A673 (cell line): ENCODE data around the gene ZNF100.

ENCODE experiments used
- CTCF ChIP-seq: fragments of 300-800, 200-600 bp; sonication (generic); conservative IDR thresholded peaks from 2 replicates; pipeline ENCODE4 v1.5.1; 2017; ENCODE audit warnings: low read depth, mild to moderate bottlenecking, antibody characterized with exemption, low read length, moderate library complexity, mixed read lengths
- EZH2 ChIP-seq: fragments of 200-600 bp; sonication (generic); IDR thresholded peaks from 2 replicates; pipeline ENCODE4 v1.6.1; 2017; ENCODE audit warnings: borderline replicate concordance, low read depth, mild to moderate bottlenecking, mixed read lengths, antibody characterized with exemption, low read length; ENCODE audit not compliant: poor library complexity, severe bottlenecking

- TF ChIP-seq CTCF (no peak), EZH2 (no peak)
Measured at GRCh38 chr19:21740559-21740958, 26.8 kb downstream of the ZNF100 start.
